ENCODE results near the gene THOC1. TPM values are rescaled to one million over a fixed set of nuclear protein-coding genes. Genes with fewer than 3 reads are reported as not detected.
A peak's percentile ranks its signal among the peaks of the same experiment; 100 is the strongest.

Gene THOC1, protein sequence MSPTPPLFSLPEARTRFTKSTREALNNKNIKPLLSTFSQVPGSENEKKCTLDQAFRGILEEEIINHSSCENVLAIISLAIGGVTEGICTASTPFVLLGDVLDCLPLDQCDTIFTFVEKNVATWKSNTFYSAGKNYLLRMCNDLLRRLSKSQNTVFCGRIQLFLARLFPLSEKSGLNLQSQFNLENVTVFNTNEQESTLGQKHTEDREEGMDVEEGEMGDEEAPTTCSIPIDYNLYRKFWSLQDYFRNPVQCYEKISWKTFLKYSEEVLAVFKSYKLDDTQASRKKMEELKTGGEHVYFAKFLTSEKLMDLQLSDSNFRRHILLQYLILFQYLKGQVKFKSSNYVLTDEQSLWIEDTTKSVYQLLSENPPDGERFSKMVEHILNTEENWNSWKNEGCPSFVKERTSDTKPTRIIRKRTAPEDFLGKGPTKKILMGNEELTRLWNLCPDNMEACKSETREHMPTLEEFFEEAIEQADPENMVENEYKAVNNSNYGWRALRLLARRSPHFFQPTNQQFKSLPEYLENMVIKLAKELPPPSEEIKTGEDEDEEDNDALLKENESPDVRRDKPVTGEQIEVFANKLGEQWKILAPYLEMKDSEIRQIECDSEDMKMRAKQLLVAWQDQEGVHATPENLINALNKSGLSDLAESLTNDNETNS
- total RNA-seq, result 32.6 TPM
- polyA plus RNA-seq (ENCODE audit: insufficient read depth, low read depth, low replicate concordance), result 22.4 TPM
- long read RNA-seq, donor 1, partial matches to known transcripts, result 31 of 36 reads
- long read RNA-seq, donor 1, other reads (novel, unspliced or antisense), result 0 of 36 reads
- long read RNA-seq, donor 2, partial matches to known transcripts, result 56 of 65 reads
- long read RNA-seq, donor 2, other reads (novel, unspliced or antisense), result 0 of 65 reads
- long read RNA-seq, donor 3, partial matches to known transcripts, result 0 of 4 reads
- long read RNA-seq, donor 3, other reads (novel, unspliced or antisense), result 0 of 4 reads
- long read RNA-seq, donor 4, partial matches to known transcripts, result 0 of 7 reads
- long read RNA-seq, donor 4, other reads (novel, unspliced or antisense), result 0 of 7 reads
- long read RNA-seq, donor 5, result 0 reads
- long read RNA-seq, donor 6, partial matches to known transcripts, result 0 of 7 reads
- long read RNA-seq, donor 6, other reads (novel, unspliced or antisense), result 0 of 7 reads
- long read RNA-seq, donor 7, partial matches to known transcripts, result 0 of 7 reads
- long read RNA-seq, donor 7, other reads (novel, unspliced or antisense), result 3 of 7 reads
- long read RNA-seq, donor 8, partial matches to known transcripts, result 0 of 4 reads
- long read RNA-seq, donor 8, other reads (novel, unspliced or antisense), result 0 of 4 reads
- long read RNA-seq, donor 9, partial matches to known transcripts, result 0 of 3 reads
- long read RNA-seq, donor 9, other reads (novel, unspliced or antisense), result 0 of 3 reads
- long read RNA-seq, donor 10, partial matches to known transcripts, result 79 of 87 reads
- long read RNA-seq, donor 10, other reads (novel, unspliced or antisense), result 0 of 87 reads

- Histone ChIP-seq H3K4me1 (ENCODE audit: control insufficient read depth in 2 of 3, insufficient read depth in 2 of 3, low read depth in 1 of 3, low read length in 3 of 3) (peaks cover 0 to 12% (median 9%) of the 10 kb centered on the region in 3 donors), H3K9me3 (ENCODE audit: control insufficient read depth in 2 of 3, insufficient read depth in 1 of 3, low read length in 3 of 3) (no peaks in the 10 kb centered on the region), H3K27me3 (ENCODE audit: control insufficient read depth, insufficient read depth, low read length) (no peaks in the 10 kb centered on the region), H3K9ac (ENCODE audit: low read length in 3 of 3) (peak within 1 kb of the TSS; percentile 45 to 92 (median 87)), H3K36me3 (ENCODE audit: control insufficient read depth in 2 of 3, insufficient read depth in 3 of 3, low read length in 3 of 3) (peaks cover 7 to 12% (median 7%) of the 10 kb centered on the region in 3 donors), H3K4me3 (ENCODE audit: low read length in 3 of 3) (peak within 1 kb of the TSS; percentile 49 to 85 (median 85)), H3K27ac (ENCODE audit: low read depth in 2 of 2, low read length in 2 of 2) (peak within 1 kb of the TSS; percentile 62 to 92)
- intact Hi-C loops (cut with DNase I), result no loop called here
- FAIRE-seq, result no peak
- DNase-seq, result peak; percentile 94 to 97 (median 97)
- peak; percentile 13 for TF ChIP-seq CTCF (IDR thresholded peaks at IDR 0.05; ENCODE audit: borderline replicate concordance, extremely low read depth, insufficient read depth)
Measured at GRCh38 chr18:267688-268552, at the start of gene THOC1. THOC1 (minus strand) TSS chr18:268047; CDS start chr18:268019, 28 bp downstream.

- no peak overlapping the region for H3K9ac ChIP-seq (ENCODE audit: low read length in 3 of 3)
- H3K4me3 ChIP-seq (ENCODE audit: low read length in 3 of 3), result no peak overlapping the region
- H3K36me3 ChIP-seq (ENCODE audit: control insufficient read depth in 2 of 3, insufficient read depth in 3 of 3, low read length in 3 of 3), result no peaks in the 10 kb centered on the region
- H3K27ac ChIP-seq (ENCODE audit: low read depth in 2 of 2, low read length in 2 of 2), result no peak overlapping the region
- H3K27me3 ChIP-seq (ENCODE audit: control insufficient read depth, insufficient read depth, low read length), result no peaks in the 10 kb centered on the region
- no peak for DNase-seq
- peaks cover 0 to 2% (median 0%) of the 10 kb centered on the region in 3 donors for H3K4me1 ChIP-seq (ENCODE audit: control insufficient read depth in 2 of 3, insufficient read depth in 2 of 3, low read depth in 1 of 3, low read length in 3 of 3)
- intact Hi-C loops (cut with DNase I), result no loop called here
- no peak for TF ChIP-seq CTCF (IDR thresholded peaks at IDR 0.05; ENCODE audit: borderline replicate concordance, extremely low read depth, insufficient read depth)
- no peaks in the 10 kb centered on the region for H3K9me3 ChIP-seq (ENCODE audit: control insufficient read depth in 2 of 3, insufficient read depth in 1 of 3, low read length in 3 of 3)
- FAIRE-seq, result no peak
Measured at GRCh38 chr18:317618-318017, 49.8 kb upstream of the THOC1 start.

- no peak overlapping the region for H3K9ac ChIP-seq (ENCODE audit: low read length in 3 of 3)
- no peak for TF ChIP-seq CTCF (IDR thresholded peaks at IDR 0.05; ENCODE audit: borderline replicate concordance, extremely low read depth, insufficient read depth)
- H3K4me3 ChIP-seq (ENCODE audit: low read length in 3 of 3), result no peak overlapping the region
- DNase-seq, result no peak
- H3K27ac ChIP-seq (ENCODE audit: low read depth in 2 of 2, low read length in 2 of 2), result no peak overlapping the region
- FAIRE-seq, result no peak
- no peaks in the 10 kb centered on the region for H3K27me3 ChIP-seq (ENCODE audit: control insufficient read depth, insufficient read depth, low read length)
- no peaks in the 10 kb centered on the region for H3K4me1 ChIP-seq (ENCODE audit: control insufficient read depth in 2 of 3, insufficient read depth in 2 of 3, low read depth in 1 of 3, low read length in 3 of 3)
- intact Hi-C loops (cut with DNase I), result no loop called here
- no peaks in the 10 kb centered on the region for H3K9me3 ChIP-seq (ENCODE audit: control insufficient read depth in 2 of 3, insufficient read depth in 1 of 3, low read length in 3 of 3)
- H3K36me3 ChIP-seq (ENCODE audit: control insufficient read depth in 2 of 3, insufficient read depth in 3 of 3, low read length in 3 of 3), result no peaks in the 10 kb centered on the region
Measured at GRCh38 chr18:316393-316792, 48.5 kb upstream of the THOC1 start.

Data from kidney (tissue), 22 donors.